ENCODE results near the gene ACOX3. TPM values are rescaled to one million over a fixed set of nuclear protein-coding genes. Genes with fewer than 3 reads are reported as not detected.
A peak's percentile ranks its signal among the peaks of the same experiment; 100 is the strongest.

The ACOX3 gene
- total and polyA plus RNA-seq, 2 of the 8 experiments (the other 6 are each of a cell fraction or from before 2014, with no cell fraction given) = 2.5 to 9.9 TPM

DNA sequence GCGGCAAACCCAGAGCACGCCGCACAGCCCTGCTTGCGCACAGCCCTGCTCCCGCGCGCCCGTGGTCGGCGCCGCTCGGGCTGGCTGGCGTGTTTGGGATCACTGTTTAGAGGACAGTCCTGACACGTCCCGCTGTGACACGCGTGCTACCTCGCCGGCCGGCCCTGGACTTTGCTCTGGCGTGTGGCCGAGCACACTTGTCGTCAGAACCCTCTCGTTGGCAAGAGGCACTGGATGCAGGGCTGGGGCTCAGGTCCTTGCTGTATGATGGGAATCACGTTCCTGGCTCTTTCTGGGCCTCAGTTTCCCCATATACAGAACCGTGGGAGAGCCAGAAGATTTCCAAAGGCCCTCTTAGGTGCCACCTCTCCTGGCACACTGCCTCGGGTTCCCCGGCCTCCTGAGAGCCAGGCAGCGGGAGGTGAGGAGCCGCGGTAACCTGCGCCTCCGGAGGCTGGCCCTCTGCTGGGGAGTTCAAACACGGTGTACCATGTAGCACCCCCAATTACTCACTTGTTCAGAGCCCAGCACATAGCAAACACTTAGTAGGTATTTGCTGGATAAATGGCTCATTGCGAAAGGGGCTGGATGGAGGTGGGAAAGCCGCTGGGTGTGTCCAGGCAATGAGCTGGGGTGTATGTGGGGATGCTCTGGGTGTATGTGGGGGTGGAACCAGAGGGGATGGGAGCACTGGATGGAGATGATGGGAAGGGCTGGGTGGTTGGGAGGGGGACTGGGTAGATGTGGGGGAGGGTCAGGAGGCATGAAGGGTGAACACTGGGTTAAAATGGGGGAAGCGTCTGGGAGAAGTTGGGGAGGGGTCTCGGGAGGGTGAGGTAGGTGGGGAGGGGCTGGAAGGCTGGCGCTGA lies 94.3 kb downstream of the ACOX3 start:
- Histone ChIP-seq H4K8ac (ENCODE audit: extremely low read depth, insufficient read depth, low read length) (peak overlapping the region; percentile 71; the same call in 1 of the 2 replicates), H2AFZ (ENCODE audit: low read length) (no peak overlapping the region), H4K91ac (replicated peaks; ENCODE audit: insufficient read length, low read length) (no peak overlapping the region), H2BK120ac (replicated peaks; ENCODE audit: low read depth, low read length) (no peak overlapping the region), H2BK15ac (ENCODE audit: low read length) (no peak overlapping the region), H3K4me2 (ENCODE audit: insufficient read depth in 1 of 2, low read depth in 2 of 2, low read length in 2 of 2) (no peak overlapping the region), H4K20me1 (replicated peaks in 1 of 2; ENCODE audit: control insufficient read depth in 1 of 2, insufficient read depth in 2 of 2, low read length in 2 of 2) (no peaks in the 10 kb centered on the region), H3K14ac (ENCODE audit: insufficient read length) (no peak overlapping the region), H3K79me1 (ENCODE audit: low read depth, low read length) (no peaks in the 10 kb centered on the region), H2BK20ac (ENCODE audit: low read length) (no peak overlapping the region), H3K56ac (replicated peaks; ENCODE audit: insufficient read length, low read depth, low read length) (no peak overlapping the region), H3K23ac (ENCODE audit: insufficient read length) (no peak overlapping the region), H3K27me3 (replicated peaks in 1 of 4; ENCODE audit: control insufficient read depth in 3 of 4, extremely low read depth in 1 of 4, insufficient read depth in 3 of 4, low read length in 3 of 4) (no peaks in the 10 kb centered on the region), H3K9me3 (ENCODE audit: insufficient read depth in 2 of 2, low read depth in 1 of 2, low read length in 1 of 2) (no peaks in the 10 kb centered on the region), H2AK5ac (ENCODE audit: low read depth, low read length) (no peak overlapping the region), H3K18ac (ENCODE audit: extremely low read depth, low read length) (no peak overlapping the region; the same call in 1 of the 2 replicates), H4K5ac (ENCODE audit: insufficient read length, low read depth, low read length) (no peak overlapping the region), H3K27ac (ENCODE audit: low read depth, low read length) (no peak overlapping the region), H3K4me1 (replicated peaks in 1 of 4; ENCODE audit: control insufficient read depth in 3 of 4, insufficient read depth in 4 of 4, low read length in 3 of 4) (peaks cover 0 to 5% (median 5%) of the 10 kb centered on the region in 4 experiments; a peak in 4 of 7 replicates), H3K79me2 (ENCODE audit: control insufficient read depth in 1 of 2, insufficient read depth in 2 of 2, low read length in 2 of 2) (no peaks in the 10 kb centered on the region), H3K4me3 (ENCODE audit: extremely low read depth in 1 of 4, insufficient read depth in 2 of 4, low read depth in 3 of 4, low read length in 4 of 4) (no peak overlapping the region), H2BK12ac (ENCODE audit: low read depth, low read length) (no peak overlapping the region), H3K23me2 (ENCODE audit: low read depth, low read length) (peaks cover 1% of the 10 kb centered on the region; the same call in 1 of the 2 replicates), H2BK5ac (ENCODE audit: low read depth, low read length) (no peak overlapping the region), H3K4ac (replicated peaks; ENCODE audit: insufficient read length, low read depth, low read length) (no peak overlapping the region), H3K36me3 (ENCODE audit: control insufficient read depth in 2 of 4, insufficient read depth in 4 of 4, low read length in 3 of 4) (no peaks in the 10 kb centered on the region), H3K9ac (replicated peaks in 1 of 4; ENCODE audit: extremely low read depth in 1 of 4, low read depth in 3 of 4, low read length in 3 of 4) (no peak overlapping the region)
- no peak for FAIRE-seq
- CTCF ChIA-PET (ENCODE audit: partially characterized antibody) = interaction anchor here (0.7 to 1.2 kb wide), 3 partner anchors 26 to 57 kb away, joined by 3 to 4 read pairs (median 3); no protein-coding TSS in a partner anchor
- DNase-seq (ENCODE audit: low read depth in 1 of 2, low spot score in 2 of 2) = no peak
- POLR2A ChIA-PET (ENCODE audit: partially characterized antibody) = no interaction called here
- WGBS, 2 experiments (ENCODE audit: extremely low coverage in 1 of 2, insufficient coverage in 1 of 2, insufficient read length in 1 of 2, insufficient replicate concordance in 2 of 2, low coverage in 1 of 2, low lambda C conversion rate in 2 of 2, missing lambda C conversion rate in 1 of 2) = 94% methylated on average over 35 of the region's 39 CpGs; no CpG with 5 or more reads in 1 of the 2 experiments
- TF ChIP-seq SIN3A (conservative IDR thresholded peaks at IDR 0.05 in 1 of 2, IDR thresholded peaks at IDR 0.05 in 1 of 2; ENCODE audit: low read depth in 1 of 2, low read length in 2 of 2) = no peak
- no peak for TF ChIP-seq SIRT6 (IDR thresholded peaks at IDR 0.05; ENCODE audit: low read length)
- TF ChIP-seq POLR2AphosphoS5 (IDR thresholded peaks at IDR 0.05; ENCODE audit: low read depth, low read length) = no peak
- TF ChIP-seq JUND (IDR thresholded peaks at IDR 0.05; ENCODE audit: low read length) = no peak
- no peak for TF ChIP-seq RNF2 (IDR thresholded peaks at IDR 0.05; ENCODE audit: borderline replicate concordance, low read depth, low read length, missing control alignments, poor library complexity, severe bottlenecking)
- no peak for TF ChIP-seq CTBP2 (IDR thresholded peaks at IDR 0.05; ENCODE audit: borderline replicate concordance, insufficient read depth, insufficient read length, low read length)
- no peak for TF ChIP-seq SUZ12 (IDR thresholded peaks at IDR 0.05; ENCODE audit: low read length)
- no peak for TF ChIP-seq CBX8 (IDR thresholded peaks at IDR 0.05; ENCODE audit: borderline replicate concordance, low read depth, low read length)
- TF ChIP-seq CHD2 (IDR thresholded peaks at IDR 0.05; ENCODE audit: low read length) = no peak
- TF ChIP-seq HDAC6 (IDR thresholded peaks at IDR 0.05; ENCODE audit: low read depth, low read length) = no peak
- TF ChIP-seq CHD1 (IDR thresholded peaks at IDR 0.05; ENCODE audit: low read depth, low read length) = no peak
- TF ChIP-seq SIX5 (IDR thresholded peaks at IDR 0.05; ENCODE audit: low read depth, low read length) = no peak
